Esophagus muscularis mucosa (tissue), 4 donors: ENCODE results near the gene TMEM258. TPM values are rescaled to one million over a fixed set of nuclear protein-coding genes. Genes with fewer than 3 reads are reported as not detected.
A peak's percentile ranks its signal among the peaks of the same experiment; 100 is the strongest.

ENCODE experiments used
- DNase-seq: peaks from one replicate; pipeline ENCODE4 v3.0.0-alpha.2; 2017; ENCODE audit errors: extremely low spot score
- H3K27ac ChIP-seq, 4 donors: fragments of 200-600 bp; sonication (generic); replicated peaks in 1 of 4; 1 replicate in 3 of 4; 2 replicates in 1 of 4; pipeline ENCODE4 v1.5.1; 2016 to 2019; ENCODE audit warnings: mild to moderate bottlenecking in 1 of 4
- H3K27me3 ChIP-seq, 4 donors: fragments of 200-600 bp; sonication (generic); one replicate each; pipeline versions ENCODE4 v1.5.1 to v1.6.0; 2016 to 2019
- H3K36me3 ChIP-seq, 4 donors: fragments of 200-600 bp; sonication (generic); one replicate each; pipeline ENCODE4 v1.5.1; 2016 to 2019
- H3K4me1 ChIP-seq, 4 donors: fragments of 200-600 bp; sonication (generic); one replicate each; pipeline ENCODE4 v1.5.1; 2016 to 2019
- H3K4me3 ChIP-seq, 4 donors: fragments of 200-600 bp; sonication (generic); 1 replicate in 2 of 4; 2 replicates in 2 of 4; pipeline ENCODE4 v1.5.1; 2016 to 2019; ENCODE audit warnings: mild to moderate bottlenecking in 4 of 4, moderate library complexity in 1 of 4
- H3K9me3 ChIP-seq, 4 donors: fragments of 200-600 bp; sonication (generic); 1 replicate in 3 of 4; 2 replicates in 1 of 4; pipeline ENCODE4 v1.5.1; 2016 to 2019
- EP300 ChIP-seq: sonication (generic); formaldehyde crosslinking; IDR thresholded peaks from one replicate; pipeline ENCODE4 v1.6.1; 2017; ENCODE audit warnings: antibody characterized with exemption
- POLR2A ChIP-seq: fragments of 450-650 bp; IDR thresholded peaks from one replicate; pipeline ENCODE4 v1.6.1; 2017; ENCODE audit warnings: antibody characterized with exemption, moderate library complexity, mild to moderate bottlenecking, low read depth
- POLR2AphosphoS5 ChIP-seq, 2 donors: sonication (generic); formaldehyde crosslinking; IDR thresholded peaks; one replicate each; pipeline ENCODE4 v1.6.1; 2017; ENCODE audit warnings: antibody characterized with exemption in 2 of 2
- WGBS: methylation state at CpG from one replicate; pipeline ENCODE4 v1.1.5; 2018; 5-methylcytosine and 5-hydroxymethylcytosine counted together
- intact Hi-C: fragments of 100-400 bp; cut with DNase I; formaldehyde crosslinking; loops from one replicate; pipeline ENCODE4 v1.15.1; 2023
- total RNA-seq, 4 donors: library from RNA; depleted of rRNA; stranded (reverse); fragments of >200 nt; gene quantifications; one replicate each; pipeline versions ENCODE4 v1.1.0 to v1.2.1, GENCODE V29; 2016
- TF ChIP-seq, protein P1 (sequence below), 3 experiments: fragments of 200-600 bp in 2 of 3; fragments of 450-650 bp in 1 of 3; sonication (generic) in 2 of 3; IDR thresholded peaks; one replicate each; pipeline ENCODE4 v1.5.1; 2017 to 2019; ENCODE audit warnings: antibody characterized with exemption in 3 of 3, mild to moderate bottlenecking in 2 of 3, moderate library complexity in 1 of 3

Gene TMEM258
- total RNA-seq = 10 to 100 TPM; 34.5 to 48.2 (median 43.8) TPM

DNA sequence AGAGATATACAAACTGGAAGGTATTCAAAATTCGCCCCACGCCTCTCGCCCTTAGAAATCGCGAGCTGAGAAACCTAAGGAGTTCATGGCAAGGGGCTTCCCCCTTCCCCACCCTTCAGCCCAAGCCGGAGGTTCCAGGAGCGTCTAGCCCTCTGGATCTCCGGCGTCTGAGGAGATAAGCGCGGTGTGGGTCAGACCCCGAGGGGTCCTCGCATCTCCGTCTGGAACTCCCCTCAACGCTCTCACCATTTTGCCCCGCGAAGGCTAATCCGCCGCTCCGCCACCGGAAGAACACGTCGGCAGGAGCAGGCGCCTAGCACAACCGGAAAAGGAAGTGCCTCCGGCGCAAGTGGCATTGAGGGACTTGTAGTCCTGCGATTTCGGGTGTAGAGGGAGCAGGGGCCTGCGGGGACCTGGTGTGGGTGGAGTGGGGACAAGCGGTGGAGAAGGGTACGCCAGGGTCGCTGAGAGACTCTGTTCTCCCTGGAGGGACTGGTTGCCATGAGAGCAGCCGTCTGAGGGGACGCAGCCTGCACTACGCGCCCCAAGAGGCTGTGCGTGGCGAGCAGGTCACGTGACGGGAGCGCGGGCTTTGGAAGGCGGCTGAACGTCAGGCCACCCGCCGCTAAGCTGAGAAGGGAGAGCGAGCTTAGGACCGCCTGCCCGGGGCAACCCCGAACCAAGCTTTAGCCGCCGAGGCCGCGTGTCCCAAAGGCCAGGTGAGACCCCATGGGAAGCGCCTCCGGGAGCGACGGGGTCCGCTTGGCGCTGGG is at the start of gene TMEM258, which contains the start of gene FEN1:
Gene TMEM258, minus strand, starts transcription at position 290 of the 773 bp plus-strand sequence. Its CDS starts 41 bp downstream, at position 249.
Gene FEN1, plus strand, starts transcription at position 602 of the 773 bp plus-strand sequence. CDS start 2,451 bp downstream, outside the sequence.
- Histone ChIP-seq H3K27me3 (no peaks in the 10 kb centered on the region), H3K27ac (peak within 1 kb of the TSS; percentile 92 to 96 (median 94)), H3K4me1 (peaks cover 23 to 46% (median 31%) of the 10 kb centered on the region in 4 donors), H3K36me3 (peaks cover 23 to 42% (median 39%) of the 10 kb centered on the region in 4 donors), H3K4me3 (peak within 1 kb of the TSS; percentile 64 to 87 (median 82)), H3K9me3 (no peaks in the 10 kb centered on the region)
- intact Hi-C loops = loop anchor here (10.0 kb wide), 1 partner anchor 292 kb away; no protein-coding TSS in a partner anchor
- TF ChIP-seq, protein P1, sequence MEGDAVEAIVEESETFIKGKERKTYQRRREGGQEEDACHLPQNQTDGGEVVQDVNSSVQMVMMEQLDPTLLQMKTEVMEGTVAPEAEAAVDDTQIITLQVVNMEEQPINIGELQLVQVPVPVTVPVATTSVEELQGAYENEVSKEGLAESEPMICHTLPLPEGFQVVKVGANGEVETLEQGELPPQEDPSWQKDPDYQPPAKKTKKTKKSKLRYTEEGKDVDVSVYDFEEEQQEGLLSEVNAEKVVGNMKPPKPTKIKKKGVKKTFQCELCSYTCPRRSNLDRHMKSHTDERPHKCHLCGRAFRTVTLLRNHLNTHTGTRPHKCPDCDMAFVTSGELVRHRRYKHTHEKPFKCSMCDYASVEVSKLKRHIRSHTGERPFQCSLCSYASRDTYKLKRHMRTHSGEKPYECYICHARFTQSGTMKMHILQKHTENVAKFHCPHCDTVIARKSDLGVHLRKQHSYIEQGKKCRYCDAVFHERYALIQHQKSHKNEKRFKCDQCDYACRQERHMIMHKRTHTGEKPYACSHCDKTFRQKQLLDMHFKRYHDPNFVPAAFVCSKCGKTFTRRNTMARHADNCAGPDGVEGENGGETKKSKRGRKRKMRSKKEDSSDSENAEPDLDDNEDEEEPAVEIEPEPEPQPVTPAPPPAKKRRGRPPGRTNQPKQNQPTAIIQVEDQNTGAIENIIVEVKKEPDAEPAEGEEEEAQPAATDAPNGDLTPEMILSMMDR (IDR thresholded peaks at IDR 0.05) = peak in 1 of 3 experiments; percentile 11
- TF ChIP-seq POLR2AphosphoS5 (IDR thresholded peaks at IDR 0.05) = peak; percentile 92 to 93
- no peak for TF ChIP-seq EP300
- peak; percentile 36 for TF ChIP-seq POLR2A
- DNase-seq = peak; percentile 98
- 0% methylated on average over 25 of the region's 61 CpGs for WGBS

DNA sequence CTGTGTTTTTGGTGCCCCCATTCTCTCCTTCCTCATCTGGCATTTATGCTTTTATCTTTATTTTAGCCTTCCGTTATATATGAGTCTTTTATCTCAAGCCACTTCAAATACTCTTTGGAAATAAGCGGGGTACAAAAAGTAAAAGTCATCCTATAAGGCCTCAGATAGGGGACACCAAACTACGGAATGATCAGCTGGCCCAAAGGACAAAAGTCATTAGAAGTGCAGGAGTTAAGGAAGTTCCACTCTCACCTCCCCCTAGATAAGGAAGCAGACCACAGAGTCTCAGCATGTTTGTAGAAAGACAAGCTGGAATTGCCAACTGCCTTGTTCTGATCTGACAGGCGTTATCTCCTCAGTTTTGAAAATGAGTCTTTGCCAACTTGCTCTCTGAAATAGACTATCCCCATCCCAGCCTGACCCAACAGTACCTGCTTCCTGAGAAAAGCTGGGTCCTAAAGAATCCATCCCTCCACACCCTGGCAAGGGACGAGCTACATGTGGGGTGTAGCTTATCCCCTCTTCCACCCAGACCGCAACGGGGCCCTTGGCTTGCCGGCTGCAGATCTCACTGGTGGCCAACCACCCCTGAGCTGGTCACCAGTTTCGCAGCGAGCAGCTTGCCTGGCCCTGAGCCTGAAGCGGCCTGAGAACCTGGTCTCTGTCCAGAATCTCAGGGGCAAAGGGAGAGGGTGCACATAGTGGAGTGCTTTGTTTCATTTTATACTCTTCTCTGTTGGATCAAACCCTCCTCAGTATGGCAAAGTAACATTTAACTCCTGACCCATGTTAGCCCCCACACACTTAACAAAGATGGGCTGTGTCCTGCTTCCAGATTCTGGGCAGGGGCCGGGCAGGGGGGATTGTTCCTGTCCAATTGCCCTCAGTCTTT is 49.5 kb upstream of the TMEM258 start:
- peaks cover 0 to 86% (median 25%) of the 10 kb centered on the region in 4 donors for H3K36me3 ChIP-seq
- no peak overlapping the region for H3K4me3 ChIP-seq
- 83% methylated on average over 12 of the region's 12 CpGs for WGBS
- DNase-seq = no peak
- no peaks in the 10 kb centered on the region for H3K27me3 ChIP-seq
- intact Hi-C loops = no loop called here
- no peaks in the 10 kb centered on the region for H3K9me3 ChIP-seq
- peak overlapping the region in 1 of 4 donors; percentile 42 for H3K27ac ChIP-seq
- TF ChIP-seq POLR2AphosphoS5 (IDR thresholded peaks at IDR 0.05) = no peak
- H3K4me1 ChIP-seq = peaks cover 0 to 3% (median 0%) of the 10 kb centered on the region in 4 donors

DNA sequence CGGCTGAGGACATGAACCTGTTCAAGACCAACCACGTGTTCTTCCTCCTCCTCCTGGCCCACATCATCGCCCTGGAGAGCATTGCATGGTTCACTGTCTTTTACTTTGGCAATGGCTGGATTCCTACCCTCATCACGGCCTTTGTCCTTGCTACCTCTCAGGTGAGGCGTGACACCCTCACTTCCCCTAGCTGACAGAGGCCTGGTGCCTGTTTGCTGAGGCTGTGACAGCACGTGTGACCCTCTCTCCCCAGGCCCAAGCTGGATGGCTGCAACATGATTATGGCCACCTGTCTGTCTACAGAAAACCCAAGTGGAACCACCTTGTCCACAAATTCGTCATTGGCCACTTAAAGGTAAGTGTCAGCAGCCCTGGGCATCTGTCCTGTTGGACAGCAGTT is 48.0 kb upstream of the TMEM258 start:
- Histone ChIP-seq H3K27me3 (no peaks in the 10 kb centered on the region), H3K36me3 (peaks cover 0 to 78% (median 25%) of the 10 kb centered on the region in 4 donors), H3K4me1 (peaks cover 0 to 6% (median 6%) of the 10 kb centered on the region in 4 donors), H3K4me3 (no peak overlapping the region), H3K9me3 (no peaks in the 10 kb centered on the region), H3K27ac (no peak overlapping the region)
- intact Hi-C loops = no loop called here
- WGBS = 97% methylated on average over 7 of the region's 7 CpGs
- no peak for DNase-seq
- no peak for TF ChIP-seq POLR2AphosphoS5 (IDR thresholded peaks at IDR 0.05)
- TF ChIP-seq, protein P1 (IDR thresholded peaks at IDR 0.05) = no peak
- TF ChIP-seq POLR2A = no peak
- TF ChIP-seq EP300 = no peak

DNA sequence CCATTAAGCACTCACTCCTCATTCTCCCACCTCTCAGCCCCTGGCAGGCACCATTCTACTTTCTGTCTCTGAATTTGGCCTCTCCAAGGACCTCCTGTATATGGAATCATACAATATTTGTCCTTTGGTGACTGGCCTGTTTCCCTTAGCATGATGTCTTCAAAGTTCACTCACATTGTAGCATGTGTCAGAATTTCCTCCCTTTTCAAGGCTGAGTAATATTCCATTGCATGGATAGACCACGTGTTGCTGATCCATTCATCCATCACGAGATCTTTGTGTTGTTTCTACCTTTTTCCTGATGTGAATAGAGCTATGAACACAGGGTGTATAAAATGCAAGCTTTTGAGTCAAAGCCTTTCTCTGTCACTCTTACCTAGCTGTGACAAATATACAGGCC is 47.3 kb upstream of the TMEM258 start:
- intact Hi-C loops = no loop called here
- H3K4me1 ChIP-seq = peaks cover 5 to 13% (median 12%) of the 10 kb centered on the region in 4 donors
- no peak for TF ChIP-seq POLR2AphosphoS5 (IDR thresholded peaks at IDR 0.05)
- no peak for TF ChIP-seq EP300
- TF ChIP-seq, protein P1 (IDR thresholded peaks at IDR 0.05) = no peak
- no peak for TF ChIP-seq POLR2A
- H3K9me3 ChIP-seq = no peaks in the 10 kb centered on the region
- DNase-seq = no peak
- WGBS = 100% methylated on average over 2 of the region's 2 CpGs
- H3K4me3 ChIP-seq = no peak overlapping the region
- no peaks in the 10 kb centered on the region for H3K27me3 ChIP-seq
- H3K36me3 ChIP-seq = peaks cover 0 to 71% (median 25%) of the 10 kb centered on the region in 4 donors
- H3K27ac ChIP-seq = no peak overlapping the region

DNA sequence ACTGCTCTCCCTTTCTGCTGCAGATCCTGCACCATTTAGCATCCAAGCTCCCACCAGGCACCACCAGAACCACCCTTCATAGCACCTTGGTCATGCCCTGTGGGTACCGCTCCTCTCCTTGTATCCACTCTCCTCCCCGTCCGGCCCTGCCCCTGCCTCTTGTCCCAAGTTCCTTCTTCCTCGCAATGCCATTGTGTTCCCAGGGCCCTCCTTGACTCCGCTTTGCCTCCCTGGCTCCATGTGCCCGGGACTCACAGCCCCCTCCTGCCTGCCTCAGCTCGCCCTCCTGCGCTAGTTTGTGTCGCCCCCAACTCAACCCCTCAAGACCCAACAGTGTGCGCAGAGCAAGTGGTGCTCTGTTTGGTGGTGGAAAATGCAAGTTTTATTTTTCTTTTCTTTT is 46.5 kb upstream of the TMEM258 start:
- TF ChIP-seq EP300 (no peak), POLR2AphosphoS5 (IDR thresholded peaks at IDR 0.05) (no peak), POLR2A (no peak)
- TF ChIP-seq, protein P1 (IDR thresholded peaks at IDR 0.05) = no peak
- no peaks in the 10 kb centered on the region for H3K9me3 ChIP-seq
- H3K4me1 ChIP-seq = peaks cover 13 to 21% (median 18%) of the 10 kb centered on the region in 4 donors
- WGBS = 86% methylated on average over 10 of the region's 10 CpGs
- H3K4me3 ChIP-seq = no peak overlapping the region
- DNase-seq = no peak
- no peak overlapping the region for H3K27ac ChIP-seq
- peaks cover 0 to 63% (median 25%) of the 10 kb centered on the region in 4 donors for H3K36me3 ChIP-seq
- no peaks in the 10 kb centered on the region for H3K27me3 ChIP-seq
- intact Hi-C loops = no loop called here
